ENCODE data around the gene DAPK1.

DAPK1 gene

GRCh38 chr9:87578625-87579024 is 81.0 kb downstream of the DAPK1 start:
- no peak for DNase-seq
- intact Hi-C loops (cut with DNase I; ENCODE audit: low total_unique reads): no loop called here
- TF ChIP-seq, protein P1, sequence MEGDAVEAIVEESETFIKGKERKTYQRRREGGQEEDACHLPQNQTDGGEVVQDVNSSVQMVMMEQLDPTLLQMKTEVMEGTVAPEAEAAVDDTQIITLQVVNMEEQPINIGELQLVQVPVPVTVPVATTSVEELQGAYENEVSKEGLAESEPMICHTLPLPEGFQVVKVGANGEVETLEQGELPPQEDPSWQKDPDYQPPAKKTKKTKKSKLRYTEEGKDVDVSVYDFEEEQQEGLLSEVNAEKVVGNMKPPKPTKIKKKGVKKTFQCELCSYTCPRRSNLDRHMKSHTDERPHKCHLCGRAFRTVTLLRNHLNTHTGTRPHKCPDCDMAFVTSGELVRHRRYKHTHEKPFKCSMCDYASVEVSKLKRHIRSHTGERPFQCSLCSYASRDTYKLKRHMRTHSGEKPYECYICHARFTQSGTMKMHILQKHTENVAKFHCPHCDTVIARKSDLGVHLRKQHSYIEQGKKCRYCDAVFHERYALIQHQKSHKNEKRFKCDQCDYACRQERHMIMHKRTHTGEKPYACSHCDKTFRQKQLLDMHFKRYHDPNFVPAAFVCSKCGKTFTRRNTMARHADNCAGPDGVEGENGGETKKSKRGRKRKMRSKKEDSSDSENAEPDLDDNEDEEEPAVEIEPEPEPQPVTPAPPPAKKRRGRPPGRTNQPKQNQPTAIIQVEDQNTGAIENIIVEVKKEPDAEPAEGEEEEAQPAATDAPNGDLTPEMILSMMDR (IDR thresholded peaks at IDR 0.05): no peak
- no peaks in the 10 kb centered on the region for H3K9me3 ChIP-seq
- H3K36me3 ChIP-seq: no peaks in the 10 kb centered on the region
- no peak overlapping the region for H3K4me3 ChIP-seq
- H3K27ac ChIP-seq: no peak overlapping the region
- no peaks in the 10 kb centered on the region for H3K4me1 ChIP-seq
- H3K27me3 ChIP-seq: no peaks in the 10 kb centered on the region

DNA sequence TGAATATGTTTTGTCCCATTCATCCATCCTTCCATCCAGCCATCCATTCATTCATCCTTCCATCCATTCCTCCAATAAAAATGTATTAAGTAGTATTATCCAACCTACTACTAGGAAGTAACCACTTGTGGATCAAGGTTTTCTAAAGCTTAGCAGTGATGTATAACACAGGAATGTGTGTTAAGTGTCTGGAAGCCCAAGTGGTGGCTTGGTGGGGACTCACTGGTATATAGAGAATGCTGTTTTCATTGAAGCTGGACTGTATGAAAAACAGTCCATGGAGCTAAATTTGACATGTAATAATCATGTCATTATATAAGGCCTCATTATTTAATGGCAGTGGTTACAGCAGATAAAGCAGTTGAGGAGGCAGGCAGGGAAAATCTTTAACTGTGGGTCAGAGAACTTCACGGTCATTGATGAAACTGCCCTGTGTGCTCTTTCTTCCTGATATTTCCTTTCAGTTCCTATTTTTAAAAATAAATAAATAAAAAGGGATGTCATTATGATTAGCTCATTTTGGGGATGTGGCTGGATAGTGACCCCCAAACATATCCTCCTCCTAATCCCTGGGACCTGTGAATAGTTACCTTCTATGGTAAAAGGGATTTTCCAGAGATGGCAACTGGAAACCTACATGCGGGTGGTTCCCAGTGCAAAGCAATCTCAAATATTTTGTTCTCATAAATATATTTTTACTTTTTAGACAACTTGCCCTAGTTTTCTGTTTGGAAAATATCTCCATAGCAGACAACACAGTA is 82.3 kb downstream of the DAPK1 start:
- TF ChIP-seq, protein P1 (IDR thresholded peaks at IDR 0.05): no peak
- intact Hi-C loops (cut with DNase I; ENCODE audit: low total_unique reads): no loop called here
- Histone ChIP-seq H3K4me1 (no peaks in the 10 kb centered on the region), H3K27ac (no peak overlapping the region), H3K36me3 (no peaks in the 10 kb centered on the region), H3K4me3 (no peak overlapping the region), H3K27me3 (no peaks in the 10 kb centered on the region), H3K9me3 (no peaks in the 10 kb centered on the region)
- no peak for DNase-seq

DNA sequence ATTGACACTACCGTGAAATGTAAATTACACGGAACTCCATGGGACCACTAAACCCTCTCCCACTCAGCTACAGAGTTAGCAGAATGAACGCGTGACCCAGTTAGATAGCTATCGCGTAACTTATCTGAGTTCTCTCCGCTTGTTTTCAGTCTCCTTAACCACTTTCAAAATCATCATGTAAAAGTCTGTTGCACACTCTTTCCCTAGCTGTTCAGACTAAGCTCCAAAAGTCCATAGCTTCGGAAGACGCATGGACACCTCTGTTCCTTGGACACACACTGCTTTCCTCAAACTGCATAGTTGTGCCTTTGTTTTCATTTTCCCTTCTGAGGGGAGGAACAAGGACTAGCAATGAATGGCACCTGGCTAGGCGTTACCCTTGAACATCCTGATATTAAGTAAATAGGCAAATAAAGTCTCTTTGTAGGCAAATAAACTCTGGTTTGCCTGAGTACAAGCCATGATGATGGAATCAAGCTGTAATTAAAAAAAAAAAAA is 83.3 kb downstream of the DAPK1 start:
- Histone ChIP-seq H3K36me3 (no peaks in the 10 kb centered on the region), H3K27me3 (no peaks in the 10 kb centered on the region), H3K4me1 (no peaks in the 10 kb centered on the region), H3K4me3 (no peak overlapping the region), H3K27ac (no peak overlapping the region), H3K9me3 (no peaks in the 10 kb centered on the region)
- intact Hi-C loops (cut with DNase I; ENCODE audit: low total_unique reads): no loop called here
- TF ChIP-seq, protein P1 (IDR thresholded peaks at IDR 0.05): no peak
- no peak for DNase-seq

- Histone ChIP-seq H3K36me3 (no peaks in the 10 kb centered on the region), H3K27ac (no peak overlapping the region), H3K27me3 (no peaks in the 10 kb centered on the region), H3K9me3 (no peaks in the 10 kb centered on the region), H3K4me1 (no peaks in the 10 kb centered on the region), H3K4me3 (no peak overlapping the region)
- intact Hi-C loops (cut with DNase I; ENCODE audit: low total_unique reads): no loop called here
- DNase-seq: no peak
- TF ChIP-seq, protein P1 (IDR thresholded peaks at IDR 0.05): no peak
Observed at GRCh38 chr9:87581513-87581912, 83.8 kb downstream of the DAPK1 start.

DNA sequence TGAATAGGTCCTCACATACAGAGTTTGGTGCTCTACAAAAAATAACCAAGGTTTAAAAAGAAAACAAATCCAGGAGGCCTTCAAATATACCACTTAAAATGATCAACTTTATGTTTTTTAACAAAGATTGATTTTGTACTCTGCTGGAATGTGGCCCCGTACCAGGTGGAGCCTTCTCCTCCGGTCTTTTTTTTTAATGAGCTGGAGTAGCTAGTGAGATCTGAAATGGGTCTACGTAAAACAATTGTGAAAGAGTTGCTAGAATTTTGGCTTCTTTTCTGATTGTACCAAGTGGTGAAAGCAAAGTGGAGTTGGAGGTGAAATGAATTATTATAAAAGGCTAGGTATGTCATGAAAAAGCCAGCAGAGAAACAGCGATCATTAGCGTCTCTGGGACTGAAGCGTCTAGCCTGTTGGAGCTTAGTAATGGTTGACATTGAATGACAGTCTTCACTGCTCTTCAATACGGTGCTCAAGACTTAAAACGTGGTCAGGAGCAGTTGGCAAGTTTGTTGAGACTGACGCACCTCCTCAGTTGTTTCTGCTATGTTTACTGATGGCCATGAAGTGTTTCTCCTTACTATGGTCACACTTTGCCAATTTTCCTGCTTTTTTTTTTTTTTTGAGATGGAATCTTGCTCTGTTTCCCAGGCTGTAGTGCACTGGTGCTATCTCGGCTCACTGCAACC is 84.4 kb downstream of the DAPK1 start:
- no peak overlapping the region for H3K4me3 ChIP-seq
- H3K27me3 ChIP-seq: no peaks in the 10 kb centered on the region
- no peaks in the 10 kb centered on the region for H3K4me1 ChIP-seq
- H3K27ac ChIP-seq: no peak overlapping the region
- no peaks in the 10 kb centered on the region for H3K9me3 ChIP-seq
- intact Hi-C loops (cut with DNase I; ENCODE audit: low total_unique reads): no loop called here
- no peak for DNase-seq
- H3K36me3 ChIP-seq: no peaks in the 10 kb centered on the region
- TF ChIP-seq, protein P1 (IDR thresholded peaks at IDR 0.05): no peak

Measured in tibial artery (tissue), 4 donors.